Mesenchymal stem cell (in vitro differentiated cells and primary cell): ENCODE measurements around the gene CIAO3.
A peak's percentile ranks its signal among the peaks of the same experiment; 100 is the strongest.

Experiments
- DNase-seq: peaks from one replicate; pipeline ENCODE4 v3.0.0-alpha.2; 2013
- H2AFZ ChIP-seq: one replicate; pipeline ENCODE4 v1.6.1; 2013; ENCODE audit warnings: low read depth, mild to moderate bottlenecking, control low read depth, inconsistent platforms, low read length, moderate library complexity
- H2AK5ac ChIP-seq: 2 replicates; pipeline ENCODE4 v1.6.1; 2013; ENCODE audit warnings: low read length, moderate library complexity, mild to moderate bottlenecking, inconsistent platforms; ENCODE audit not compliant: severe bottlenecking
- H2BK120ac ChIP-seq: one replicate; pipeline ENCODE4 v1.6.1; 2013; ENCODE audit warnings: low read depth, mild to moderate bottlenecking, inconsistent platforms, low read length, moderate library complexity
- H2BK12ac ChIP-seq, 2 experiments: one replicate each; pipeline ENCODE4 v1.6.1; 2013; ENCODE audit warnings: inconsistent platforms in 2 of 2, low read length in 2 of 2, mild to moderate bottlenecking in 2 of 2, moderate library complexity in 2 of 2, control low read depth in 1 of 2
- H2BK15ac ChIP-seq: one replicate; pipeline ENCODE4 v1.6.1; 2013; ENCODE audit warnings: mild to moderate bottlenecking, low read depth, inconsistent platforms; ENCODE audit not compliant: poor library complexity, severe bottlenecking
- H2BK5ac ChIP-seq: 2 replicates; pipeline ENCODE4 v1.6.1; 2013; ENCODE audit warnings: low read depth, mild to moderate bottlenecking, low read length, control low read depth, inconsistent platforms; ENCODE audit not compliant: poor library complexity, severe bottlenecking
- H3K14ac ChIP-seq, 2 experiments: one replicate each; pipeline ENCODE4 v1.6.1; 2013; ENCODE audit warnings: inconsistent platforms in 2 of 2, low read length in 2 of 2, control low read depth in 1 of 2, mild to moderate bottlenecking in 1 of 2, moderate library complexity in 1 of 2
- H3K18ac ChIP-seq, 2 experiments: one replicate each; pipeline ENCODE4 v1.6.1; 2013; ENCODE audit warnings: inconsistent platforms in 2 of 2, low read length in 2 of 2, control low read depth in 1 of 2, low read depth in 1 of 2, mild to moderate bottlenecking in 1 of 2
- H3K23ac ChIP-seq, 2 experiments: one replicate each; pipeline ENCODE4 v1.6.1; 2013; ENCODE audit warnings: inconsistent platforms in 2 of 2, low read length in 2 of 2, mild to moderate bottlenecking in 2 of 2, moderate library complexity in 2 of 2, control low read depth in 1 of 2
- H3K27ac ChIP-seq: 2 replicates; pipeline ENCODE4 v1.5.1; 2013; ENCODE audit warnings: mild to moderate bottlenecking, moderate library complexity, low read length, control low read depth, inconsistent platforms; ENCODE audit not compliant: poor library complexity, severe bottlenecking
- H3K27me3 ChIP-seq, 2 experiments: 2 replicates each; pipeline versions ENCODE4 v1.6.1 to v1.7.0; 2013; ENCODE audit warnings: low read length in 2 of 2, mild to moderate bottlenecking in 2 of 2, moderate library complexity in 2 of 2, control low read depth in 1 of 2, inconsistent platforms in 1 of 2; ENCODE audit not compliant: control insufficient read depth in 1 of 2, insufficient read depth in 1 of 2
- H3K36me3 ChIP-seq, 2 experiments: 2 replicates each; pipeline versions ENCODE4 v1.6.1 to v1.7.0; 2013; ENCODE audit warnings: low read length in 2 of 2, control low read depth in 1 of 2, inconsistent platforms in 1 of 2, low read depth in 1 of 2, mild to moderate bottlenecking in 1 of 2; ENCODE audit not compliant: insufficient read depth in 2 of 2, control insufficient read depth in 1 of 2
- H3K4ac ChIP-seq, 2 experiments: one replicate each; pipeline ENCODE4 v1.6.1; 2013; ENCODE audit warnings: inconsistent platforms in 2 of 2, low read length in 2 of 2, mild to moderate bottlenecking in 2 of 2, moderate library complexity in 2 of 2, control low read depth in 1 of 2, low read depth in 1 of 2
- H3K4me1 ChIP-seq: 2 replicates; pipeline ENCODE4 v1.6.1; 2013; ENCODE audit warnings: low read depth, low read length, control low read depth; ENCODE audit not compliant: control insufficient read depth, insufficient read depth
- H3K4me2 ChIP-seq: 2 replicates; pipeline ENCODE4 v1.6.1; 2013; ENCODE audit warnings: low read length, mild to moderate bottlenecking, inconsistent platforms; ENCODE audit not compliant: poor library complexity, severe bottlenecking
- H3K4me3 ChIP-seq, 2 experiments: 2 replicates each; pipeline versions ENCODE4 v1.5.1 to v1.7.0; 2013; ENCODE audit warnings: low read length in 2 of 2, mild to moderate bottlenecking in 2 of 2, control low read depth in 1 of 2, low read depth in 1 of 2; ENCODE audit not compliant: insufficient read depth in 1 of 2
- H3K79me1 ChIP-seq: replicated peaks from 2 replicates; pipeline ENCODE4 v1.6.1; 2013; ENCODE audit warnings: mild to moderate bottlenecking, control low read depth, low read length, inconsistent platforms; ENCODE audit not compliant: poor library complexity, severe bottlenecking
- H3K9ac ChIP-seq: 2 replicates; pipeline ENCODE4 v1.7.0; 2013; ENCODE audit warnings: mild to moderate bottlenecking, low read length, moderate library complexity
- H3K9me3 ChIP-seq: 2 replicates; pipeline ENCODE4 v1.7.0; 2013; ENCODE audit warnings: mild to moderate bottlenecking, low read length; ENCODE audit not compliant: control insufficient read depth
- H4K8ac ChIP-seq: one replicate; pipeline ENCODE4 v1.6.1; 2013; ENCODE audit warnings: inconsistent platforms, mild to moderate bottlenecking, low read length, moderate library complexity
- H4K91ac ChIP-seq: one replicate; pipeline ENCODE4 v1.6.1; 2013; ENCODE audit warnings: mild to moderate bottlenecking, low read length, inconsistent platforms
- WGBS: methylation state at CpG from one replicate; pipeline ENCODE4 v1.1.7; 2013; ENCODE audit warnings: mixed read lengths; 5-methylcytosine and 5-hydroxymethylcytosine counted together

Gene CIAO3

DNA sequence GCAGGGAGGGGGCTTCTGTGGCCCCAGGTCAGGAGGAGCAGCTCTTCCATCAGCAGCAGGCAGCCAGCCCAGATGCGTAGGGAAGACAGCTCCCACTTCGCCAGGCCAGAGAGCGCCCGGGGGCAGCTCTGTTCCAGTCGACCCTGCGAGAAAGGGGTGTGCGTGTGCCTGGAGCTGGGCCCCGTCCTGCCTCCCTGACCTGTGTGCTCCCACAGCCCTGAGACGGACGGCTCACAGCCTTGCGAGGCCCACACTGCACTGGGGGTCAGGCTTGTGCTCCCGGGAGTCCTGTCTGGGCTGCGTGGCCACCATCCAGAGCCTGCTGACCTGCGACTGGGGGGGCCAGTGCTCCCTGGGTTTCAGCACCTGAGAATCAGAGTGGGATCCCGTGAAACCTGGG, 19.3 kb upstream of the CIAO3 start:
- Histone ChIP-seq H2BK120ac (no peak overlapping the region), H2AK5ac (no peak overlapping the region), H3K9ac (no peak overlapping the region), H3K79me1 (no peaks in the 10 kb centered on the region), H3K36me3 (no peaks in the 10 kb centered on the region), H3K4ac (no peak overlapping the region), H3K23ac (no peak overlapping the region), H3K4me2 (no peak overlapping the region), H3K18ac (no peak overlapping the region), H3K14ac (no peak overlapping the region), H2BK5ac (no peak overlapping the region), H4K8ac (no peak overlapping the region), H3K27ac (no peak overlapping the region), H3K9me3 (peaks cover 5% of the 10 kb centered on the region), H3K27me3 (peaks cover 5 to 37% of the 10 kb centered on the region in 2 experiments), H3K4me3 (no peak overlapping the region), H3K4me1 (peaks cover 11% of the 10 kb centered on the region), H2AFZ (no peak overlapping the region), H2BK12ac (no peak overlapping the region), H4K91ac (no peak overlapping the region), H2BK15ac (no peak overlapping the region)
- no peak for DNase-seq
- 76% methylated on average over 15 of the region's 15 CpGs for WGBS

DNA sequence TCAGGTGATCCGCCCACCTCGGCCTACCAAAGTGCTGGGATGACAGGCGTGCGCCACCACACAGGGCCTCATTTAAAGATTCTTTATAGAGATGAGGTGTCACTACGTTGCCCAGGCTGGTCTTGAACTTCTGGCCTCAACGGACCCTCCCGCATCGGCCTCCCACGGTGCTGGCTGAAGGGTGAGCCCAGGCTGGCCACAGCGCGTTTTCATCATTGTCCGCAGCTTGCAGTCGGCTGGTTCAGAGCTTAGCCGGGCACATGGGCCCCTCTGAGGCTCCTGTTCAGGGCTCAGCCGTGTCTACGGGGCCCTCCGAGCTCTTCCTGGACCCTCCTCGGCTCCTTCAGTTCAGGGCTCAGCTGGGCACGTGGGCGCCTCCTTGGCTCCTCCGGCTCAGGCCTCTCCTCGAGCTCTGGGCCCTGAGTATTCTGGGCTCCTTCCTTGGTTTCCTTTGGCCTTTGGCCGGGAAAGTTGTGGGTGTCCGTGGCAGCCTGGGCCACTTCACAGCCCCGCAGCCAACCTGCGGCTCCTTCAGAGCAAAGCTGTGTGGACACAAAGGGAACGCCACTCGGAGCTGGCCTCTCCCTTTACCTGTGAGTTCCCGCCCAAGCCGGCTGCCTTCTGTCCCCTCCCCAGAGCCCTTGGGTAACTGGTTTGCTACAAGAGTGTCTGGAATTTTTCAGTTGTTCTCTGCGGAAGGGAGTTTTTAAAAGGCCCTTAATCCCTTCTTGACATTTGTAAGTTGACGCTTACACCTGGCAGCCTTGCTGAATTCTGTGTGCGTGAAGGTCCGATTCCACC, 18.5 kb upstream of the CIAO3 start:
- Histone ChIP-seq H2AFZ (no peak overlapping the region), H2BK5ac (no peak overlapping the region), H3K9me3 (peaks cover 5% of the 10 kb centered on the region), H3K36me3 (no peaks in the 10 kb centered on the region), H4K91ac (no peak overlapping the region), H3K4me3 (no peak overlapping the region), H3K4ac (no peak overlapping the region), H3K4me1 (peaks cover 11% of the 10 kb centered on the region), H2BK120ac (no peak overlapping the region), H3K4me2 (no peak overlapping the region), H3K79me1 (no peaks in the 10 kb centered on the region), H2BK12ac (no peak overlapping the region), H3K9ac (no peak overlapping the region), H3K27me3 (peaks cover 5 to 42% of the 10 kb centered on the region in 2 experiments), H2BK15ac (no peak overlapping the region), H3K27ac (no peak overlapping the region), H3K23ac (no peak overlapping the region), H2AK5ac (no peak overlapping the region), H3K18ac (no peak overlapping the region), H3K14ac (no peak overlapping the region), H4K8ac (no peak overlapping the region)
- DNase-seq: no peak
- 91% methylated on average over 34 of the region's 34 CpGs for WGBS

DNA sequence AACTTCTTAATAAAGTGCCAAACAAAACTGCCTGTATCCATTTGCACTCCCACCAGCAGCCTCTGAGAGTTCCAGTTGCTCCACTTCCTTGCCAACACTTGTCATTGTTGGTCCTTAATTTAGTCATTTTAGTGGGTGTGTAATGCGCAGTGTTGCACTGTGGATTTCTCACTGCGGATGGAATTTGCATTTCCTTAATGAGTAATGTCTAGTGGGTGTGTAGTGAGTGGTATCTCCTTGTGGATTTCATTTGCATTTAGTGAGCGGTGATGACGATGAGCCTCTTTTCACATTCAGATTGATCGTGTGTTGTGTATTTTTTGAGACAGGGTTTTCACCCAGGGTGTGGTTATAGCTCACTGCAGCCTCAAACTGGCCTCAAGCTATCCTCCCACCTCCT, 15.6 kb upstream of the CIAO3 start:
- Histone ChIP-seq H2AK5ac (no peak overlapping the region), H3K18ac (no peak overlapping the region), H3K9ac (no peak overlapping the region), H3K4me1 (peaks cover 11% of the 10 kb centered on the region), H2AFZ (no peak overlapping the region), H2BK120ac (no peak overlapping the region), H2BK12ac (no peak overlapping the region), H3K27ac (no peak overlapping the region), H3K9me3 (peaks cover 5% of the 10 kb centered on the region), H3K23ac (no peak overlapping the region), H2BK15ac (peak overlapping the region; percentile 41), H2BK5ac (no peak overlapping the region), H3K14ac (no peak overlapping the region), H3K4ac (no peak overlapping the region), H4K8ac (no peak overlapping the region), H3K4me3 (no peak overlapping the region), H4K91ac (no peak overlapping the region), H3K79me1 (no peaks in the 10 kb centered on the region), H3K36me3 (no peaks in the 10 kb centered on the region), H3K4me2 (no peak overlapping the region), H3K27me3 (peaks cover 14 to 42% of the 10 kb centered on the region in 2 experiments)
- DNase-seq: no peak
- WGBS: 95% methylated on average over 5 of the region's 5 CpGs

DNA sequence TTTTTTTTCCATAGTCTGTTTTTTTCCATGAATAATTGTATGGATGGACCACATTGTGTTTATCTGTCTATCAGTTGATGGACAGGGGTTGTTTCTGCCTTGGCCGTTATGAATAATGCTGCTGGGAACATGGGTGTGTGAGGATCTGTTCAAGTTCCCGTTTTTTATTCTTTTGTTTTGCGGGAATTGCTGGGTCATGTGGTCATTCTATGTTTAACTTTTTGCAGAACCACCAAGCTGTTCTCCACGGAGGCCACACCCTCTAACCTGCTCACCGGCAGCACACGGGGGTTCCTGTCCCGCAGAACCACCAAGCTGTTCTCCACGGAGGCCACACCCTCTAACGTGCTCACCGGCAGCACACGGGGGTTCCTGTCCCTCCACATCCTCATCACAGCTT, 13.9 kb upstream of the CIAO3 start:
- Histone ChIP-seq H3K4me3 (no peak overlapping the region), H3K4me2 (no peak overlapping the region), H3K4me1 (peaks cover 3% of the 10 kb centered on the region), H3K36me3 (no peaks in the 10 kb centered on the region), H2AK5ac (no peak overlapping the region), H3K23ac (no peak overlapping the region), H2BK15ac (no peak overlapping the region), H3K27ac (no peak overlapping the region), H3K9ac (no peak overlapping the region), H3K18ac (no peak overlapping the region), H3K79me1 (no peaks in the 10 kb centered on the region), H3K9me3 (peaks cover 5% of the 10 kb centered on the region), H3K14ac (no peak overlapping the region), H3K27me3 (peaks cover 14 to 41% of the 10 kb centered on the region in 2 experiments), H2BK120ac (no peak overlapping the region), H2AFZ (no peak overlapping the region), H3K4ac (no peak overlapping the region), H4K8ac (no peak overlapping the region), H2BK12ac (no peak overlapping the region), H4K91ac (no peak overlapping the region), H2BK5ac (no peak overlapping the region)
- no peak for DNase-seq
- 89% methylated on average over 11 of the region's 11 CpGs for WGBS
